Measurements from ENCODE around the gene PBRM1. TPM values are rescaled to one million over a fixed set of nuclear protein-coding genes. Genes with fewer than 3 reads are reported as not detected.

Gene PBRM1
- total RNA-seq, 1 donor from 2014 or later = 192 TPM

DNA sequence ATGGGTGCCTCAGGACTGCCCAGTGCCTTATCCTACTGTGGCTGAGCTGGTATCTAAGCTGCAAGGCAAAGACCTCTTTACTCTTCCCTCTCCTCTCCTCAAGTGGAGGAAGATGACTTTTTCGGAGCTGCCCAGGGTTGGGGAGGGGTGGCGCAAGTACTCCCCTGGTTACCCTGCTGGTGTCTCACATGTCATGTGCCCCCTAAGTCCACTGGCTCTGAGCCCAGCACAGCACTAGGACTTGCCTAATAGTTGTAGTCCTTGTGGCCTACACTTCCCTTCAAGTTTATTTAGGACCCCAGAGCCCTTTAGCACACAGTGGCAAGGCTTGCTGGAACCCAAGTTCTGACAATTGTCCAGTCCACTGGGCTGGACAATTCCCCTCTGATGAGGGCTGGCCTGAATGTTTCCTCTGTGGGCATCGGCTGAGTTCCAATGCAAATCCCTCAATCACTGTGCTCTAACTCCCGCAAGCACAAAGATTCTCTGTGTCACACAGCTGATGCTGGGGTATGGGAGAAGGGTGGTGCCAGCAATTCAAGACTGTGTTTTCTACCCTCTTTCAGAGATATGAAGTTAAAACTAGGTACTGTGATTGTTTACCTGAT lies 89.0 kb downstream of the PBRM1 start:
- H3K27ac Mint-ChIP-seq (ENCODE audit: unreplicated experiment) = no peak overlapping the region
- H3K27me3 Mint-ChIP-seq (ENCODE audit: unreplicated experiment) = no peaks in the 10 kb centered on the region
- TF ChIP-seq, protein P1, sequence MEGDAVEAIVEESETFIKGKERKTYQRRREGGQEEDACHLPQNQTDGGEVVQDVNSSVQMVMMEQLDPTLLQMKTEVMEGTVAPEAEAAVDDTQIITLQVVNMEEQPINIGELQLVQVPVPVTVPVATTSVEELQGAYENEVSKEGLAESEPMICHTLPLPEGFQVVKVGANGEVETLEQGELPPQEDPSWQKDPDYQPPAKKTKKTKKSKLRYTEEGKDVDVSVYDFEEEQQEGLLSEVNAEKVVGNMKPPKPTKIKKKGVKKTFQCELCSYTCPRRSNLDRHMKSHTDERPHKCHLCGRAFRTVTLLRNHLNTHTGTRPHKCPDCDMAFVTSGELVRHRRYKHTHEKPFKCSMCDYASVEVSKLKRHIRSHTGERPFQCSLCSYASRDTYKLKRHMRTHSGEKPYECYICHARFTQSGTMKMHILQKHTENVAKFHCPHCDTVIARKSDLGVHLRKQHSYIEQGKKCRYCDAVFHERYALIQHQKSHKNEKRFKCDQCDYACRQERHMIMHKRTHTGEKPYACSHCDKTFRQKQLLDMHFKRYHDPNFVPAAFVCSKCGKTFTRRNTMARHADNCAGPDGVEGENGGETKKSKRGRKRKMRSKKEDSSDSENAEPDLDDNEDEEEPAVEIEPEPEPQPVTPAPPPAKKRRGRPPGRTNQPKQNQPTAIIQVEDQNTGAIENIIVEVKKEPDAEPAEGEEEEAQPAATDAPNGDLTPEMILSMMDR (IDR thresholded peaks at IDR 0.05; ENCODE audit: partially characterized antibody, unreplicated experiment) = no peak
- peaks cover 18% of the 10 kb centered on the region for H3K9me3 Mint-ChIP-seq (ENCODE audit: unreplicated experiment)
- no peaks in the 10 kb centered on the region for H3K4me1 Mint-ChIP-seq (ENCODE audit: low read depth, unreplicated experiment)
- peaks cover 53% of the 10 kb centered on the region for H3K36me3 Mint-ChIP-seq (ENCODE audit: unreplicated experiment)
- no peak overlapping the region for H3K4me3 Mint-ChIP-seq (ENCODE audit: unreplicated experiment)
- no peak for DNase-seq

DNA sequence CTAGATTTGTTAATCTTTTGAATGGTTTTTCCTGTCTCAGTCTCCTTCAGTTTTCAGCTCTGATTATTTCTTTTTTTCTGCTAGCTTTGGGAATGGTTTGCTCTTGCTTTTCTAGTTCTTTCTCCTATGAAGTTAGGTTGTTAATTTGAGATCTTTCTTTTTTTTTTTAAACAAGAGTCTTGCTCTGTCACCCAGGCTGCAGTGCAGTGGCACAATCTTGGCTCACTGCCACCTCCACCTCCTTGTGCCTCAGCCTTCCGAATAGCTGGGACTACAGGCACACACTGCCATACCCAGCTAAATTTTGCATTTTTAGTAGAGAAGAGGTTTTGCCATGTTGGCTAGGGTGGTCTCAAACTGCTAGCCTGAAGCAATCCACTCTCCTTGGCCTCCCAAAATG lies 92.6 kb downstream of the PBRM1 start:
- DNase-seq = no peak
- Mint-ChIP-seq H3K9me3 (ENCODE audit: unreplicated experiment) (peaks cover 8% of the 10 kb centered on the region), H3K27ac (ENCODE audit: unreplicated experiment) (no peak overlapping the region), H3K4me1 (ENCODE audit: low read depth, unreplicated experiment) (no peaks in the 10 kb centered on the region), H3K4me3 (ENCODE audit: unreplicated experiment) (no peak overlapping the region), H3K36me3 (ENCODE audit: unreplicated experiment) (peaks cover 29% of the 10 kb centered on the region), H3K27me3 (ENCODE audit: unreplicated experiment) (no peaks in the 10 kb centered on the region)
- TF ChIP-seq, protein P1 (IDR thresholded peaks at IDR 0.05; ENCODE audit: partially characterized antibody, unreplicated experiment) = no peak

DNA sequence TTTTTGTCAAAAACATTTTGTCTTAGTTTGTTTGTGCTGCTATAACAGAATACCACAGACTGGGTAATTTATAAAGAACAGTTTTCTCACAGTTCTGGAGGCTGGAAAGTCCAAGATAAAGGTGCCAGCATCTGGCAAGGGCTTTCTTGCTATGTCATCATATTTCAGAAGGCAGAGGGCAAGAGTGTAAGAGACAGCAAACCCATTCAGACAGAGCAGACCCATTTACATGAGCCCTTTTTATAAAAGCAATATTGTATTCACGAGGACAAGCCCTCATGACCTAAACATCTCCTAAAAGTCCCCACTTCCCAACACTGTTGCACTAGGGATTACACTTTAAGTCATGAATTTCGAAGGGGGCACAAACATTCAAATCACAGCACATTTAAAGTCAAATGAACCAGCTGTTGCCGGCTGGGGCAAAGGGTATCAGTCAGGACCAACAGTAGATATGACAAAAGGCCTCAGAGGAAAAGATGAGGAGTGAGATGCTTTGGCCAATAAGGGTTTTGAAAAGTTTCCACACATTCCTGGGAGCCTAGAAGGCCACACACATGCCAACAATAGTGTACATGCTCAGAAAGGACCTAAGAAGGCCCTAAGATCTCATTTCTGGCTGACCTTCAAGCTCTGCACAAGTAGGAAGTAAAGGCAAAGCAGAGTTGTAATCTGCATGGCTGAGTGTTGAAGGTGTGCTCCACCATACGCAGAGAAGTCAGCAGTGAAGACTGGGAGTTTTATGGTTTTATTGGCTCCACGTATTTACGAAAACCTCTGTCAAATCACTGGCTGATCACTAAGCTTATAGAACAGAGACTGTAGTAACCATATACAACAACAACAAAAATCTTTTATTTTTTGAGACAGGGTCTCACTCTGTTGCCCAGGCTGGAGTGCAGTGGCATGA lies 111.4 kb downstream of the PBRM1 start:
- Mint-ChIP-seq H3K27me3 (ENCODE audit: unreplicated experiment) (no peaks in the 10 kb centered on the region), H3K9me3 (ENCODE audit: unreplicated experiment) (no peaks in the 10 kb centered on the region), H3K4me1 (ENCODE audit: low read depth, unreplicated experiment) (no peaks in the 10 kb centered on the region), H3K4me3 (ENCODE audit: unreplicated experiment) (no peak overlapping the region), H3K27ac (ENCODE audit: unreplicated experiment) (no peak overlapping the region), H3K36me3 (ENCODE audit: unreplicated experiment) (no peaks in the 10 kb centered on the region)
- TF ChIP-seq, protein P1 (IDR thresholded peaks at IDR 0.05; ENCODE audit: partially characterized antibody, unreplicated experiment) = no peak
- DNase-seq = no peak

DNA sequence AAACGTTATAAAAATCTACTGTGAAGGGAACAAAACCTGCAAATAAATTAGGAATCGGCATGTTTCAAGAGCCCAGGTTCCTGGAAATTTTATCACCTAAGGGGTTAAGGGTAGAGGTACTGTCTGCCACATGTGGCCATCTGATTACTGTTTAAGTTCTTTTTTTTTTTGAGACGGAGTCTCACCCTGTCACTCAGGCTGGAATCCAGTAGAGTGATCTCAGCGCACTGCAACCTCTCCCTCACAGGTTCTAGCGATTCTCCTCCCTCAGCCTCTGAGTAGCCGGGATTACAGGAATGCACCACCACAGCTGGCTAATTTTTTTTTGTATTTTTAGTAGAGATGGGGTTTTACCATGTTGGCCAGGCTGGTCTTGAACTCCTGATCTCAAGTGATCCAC lies 113.5 kb downstream of the PBRM1 start:
- H3K4me1 Mint-ChIP-seq (ENCODE audit: low read depth, unreplicated experiment) = no peaks in the 10 kb centered on the region
- no peak overlapping the region for H3K27ac Mint-ChIP-seq (ENCODE audit: unreplicated experiment)
- no peaks in the 10 kb centered on the region for H3K36me3 Mint-ChIP-seq (ENCODE audit: unreplicated experiment)
- H3K27me3 Mint-ChIP-seq (ENCODE audit: unreplicated experiment) = no peaks in the 10 kb centered on the region
- no peaks in the 10 kb centered on the region for H3K9me3 Mint-ChIP-seq (ENCODE audit: unreplicated experiment)
- H3K4me3 Mint-ChIP-seq (ENCODE audit: unreplicated experiment) = no peak overlapping the region
- DNase-seq = no peak
- TF ChIP-seq, protein P1 (IDR thresholded peaks at IDR 0.05; ENCODE audit: partially characterized antibody, unreplicated experiment) = no peak

DNA sequence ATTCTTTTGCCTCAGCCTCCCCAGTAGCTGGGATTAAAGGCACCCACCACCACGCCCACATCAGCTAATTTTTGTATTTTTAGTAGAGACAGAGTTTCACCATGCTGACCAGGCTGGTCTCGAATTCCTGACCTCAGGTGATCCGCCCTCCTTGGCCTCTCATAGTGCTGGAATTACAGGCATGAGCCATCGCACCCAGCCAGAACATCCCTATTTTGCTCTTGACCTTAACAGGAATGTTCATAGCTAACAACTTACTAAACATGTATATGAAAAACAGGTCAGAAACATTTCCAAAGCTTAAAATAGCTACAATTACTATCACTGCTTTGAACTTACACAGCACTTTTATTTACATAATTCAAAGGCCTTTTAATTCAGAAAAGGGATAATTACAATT lies 115.6 kb downstream of the PBRM1 start:
- TF ChIP-seq, protein P1 (IDR thresholded peaks at IDR 0.05; ENCODE audit: partially characterized antibody, unreplicated experiment) = no peak
- DNase-seq = no peak
- Mint-ChIP-seq H3K36me3 (ENCODE audit: unreplicated experiment) (no peaks in the 10 kb centered on the region), H3K27ac (ENCODE audit: unreplicated experiment) (no peak overlapping the region), H3K27me3 (ENCODE audit: unreplicated experiment) (no peaks in the 10 kb centered on the region), H3K4me3 (ENCODE audit: unreplicated experiment) (no peak overlapping the region), H3K4me1 (ENCODE audit: low read depth, unreplicated experiment) (no peaks in the 10 kb centered on the region), H3K9me3 (ENCODE audit: unreplicated experiment) (no peaks in the 10 kb centered on the region)

Data from glutamatergic neuron (in vitro differentiated cells).